ENCODE data around the gene NFYC.

DNA sequence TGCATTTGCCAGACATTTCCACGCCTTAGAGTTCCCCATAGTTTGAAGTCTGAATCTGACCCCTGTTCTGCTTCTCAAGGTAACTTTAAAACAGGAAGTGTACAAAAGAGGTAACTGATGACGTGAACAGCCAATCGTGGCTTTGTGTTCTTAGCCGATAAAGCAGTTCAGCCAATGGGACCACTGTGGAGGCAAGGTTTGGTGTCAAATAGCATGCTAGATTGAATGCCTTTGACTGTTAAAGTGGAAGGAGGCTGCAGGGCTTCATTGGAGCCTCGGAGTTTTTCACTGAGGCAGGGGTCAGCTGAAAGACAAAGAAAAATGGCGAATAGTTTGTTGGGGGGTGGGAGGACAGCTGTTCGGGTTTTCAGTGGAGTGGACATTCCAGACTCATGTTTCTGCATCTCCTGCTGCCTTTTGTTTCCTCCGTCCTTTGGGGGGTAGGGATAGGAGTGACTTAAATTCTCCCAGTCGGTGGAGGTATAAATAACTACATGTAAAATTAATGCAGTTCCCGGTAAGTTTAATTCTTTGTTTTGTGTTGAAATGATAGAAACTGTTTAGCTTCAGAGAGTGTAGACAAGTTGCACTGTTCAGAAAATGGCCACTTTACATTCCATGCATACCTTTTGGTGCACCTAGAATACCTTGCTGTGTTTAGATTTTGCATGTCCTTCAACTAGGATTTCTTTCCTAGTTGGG is 17.7 kb downstream of the NFYC start:
- TF ChIP-seq, protein P1, sequence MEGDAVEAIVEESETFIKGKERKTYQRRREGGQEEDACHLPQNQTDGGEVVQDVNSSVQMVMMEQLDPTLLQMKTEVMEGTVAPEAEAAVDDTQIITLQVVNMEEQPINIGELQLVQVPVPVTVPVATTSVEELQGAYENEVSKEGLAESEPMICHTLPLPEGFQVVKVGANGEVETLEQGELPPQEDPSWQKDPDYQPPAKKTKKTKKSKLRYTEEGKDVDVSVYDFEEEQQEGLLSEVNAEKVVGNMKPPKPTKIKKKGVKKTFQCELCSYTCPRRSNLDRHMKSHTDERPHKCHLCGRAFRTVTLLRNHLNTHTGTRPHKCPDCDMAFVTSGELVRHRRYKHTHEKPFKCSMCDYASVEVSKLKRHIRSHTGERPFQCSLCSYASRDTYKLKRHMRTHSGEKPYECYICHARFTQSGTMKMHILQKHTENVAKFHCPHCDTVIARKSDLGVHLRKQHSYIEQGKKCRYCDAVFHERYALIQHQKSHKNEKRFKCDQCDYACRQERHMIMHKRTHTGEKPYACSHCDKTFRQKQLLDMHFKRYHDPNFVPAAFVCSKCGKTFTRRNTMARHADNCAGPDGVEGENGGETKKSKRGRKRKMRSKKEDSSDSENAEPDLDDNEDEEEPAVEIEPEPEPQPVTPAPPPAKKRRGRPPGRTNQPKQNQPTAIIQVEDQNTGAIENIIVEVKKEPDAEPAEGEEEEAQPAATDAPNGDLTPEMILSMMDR (conservative IDR thresholded peaks at IDR 0.05; ENCODE audit: low read length), result no peak
- TF ChIP-seq EZH2phosphoT487 (IDR thresholded peaks at IDR 0.05; ENCODE audit: borderline replicate concordance), result no peak
